CD4-positive, alpha-beta T cell (primary cell): Measurements from ENCODE around the gene PTX4. TPM values are rescaled to one million over a fixed set of nuclear protein-coding genes. Genes with fewer than 3 reads are reported as not detected.
"Not testable (repeated sequence)": the region's sequence is repeated elsewhere in the genome, so short reads cannot be mapped to it uniquely, and the experiment has no call there.

Experiments
- ATAC-seq: fragments of 200-7000 bp; cut with Tn5 transposase; one replicate; pipeline ENCODE4 v1.10.0; 2022; ENCODE audit warnings: mild to moderate bottlenecking; ENCODE audit not compliant: poor library complexity
- CTCF ChIA-PET: fragments of 350-600 bp; sonication (Branson Sonifier 250); formaldehyde crosslinking; loops from one replicate; lab custom pipeline; 2021; ENCODE audit warnings: antibody characterized with exemption, inconsistent platforms; lab: Charles Lee
- POLR2A ChIA-PET: fragments of 350-600 bp; sonication (Branson Sonifier 250); formaldehyde crosslinking; loops from one replicate; lab custom pipeline; 2021; ENCODE audit warnings: antibody characterized with exemption, inconsistent platforms; lab: Charles Lee
- DNase-seq, 14 experiments: peaks; one replicate each; pipeline ENCODE4 v3.0.0-alpha.2; 2013 to 2020; ENCODE audit warnings: mixed read lengths in 2 of 14
- H3K27ac ChIP-seq, 2 donors: one replicate each; pipeline versions ENCODE4 v1.5.1 to v1.7.0; 2013; ENCODE audit warnings: low read length in 2 of 2, low read depth in 1 of 2, mild to moderate bottlenecking in 1 of 2
- H3K27me3 ChIP-seq, 2 experiments: 1 replicate in 1 of 2; 2 replicates in 1 of 2; pipeline versions ENCODE4 v1.6.1 to v1.7.0; 2013; ENCODE audit warnings: low read length in 2 of 2, control low read depth in 1 of 2, mild to moderate bottlenecking in 1 of 2, moderate library complexity in 1 of 2; ENCODE audit not compliant: insufficient read depth in 2 of 2, control insufficient read depth in 1 of 2
- H3K36me3 ChIP-seq: one replicate; pipeline ENCODE4 v1.6.1; 2013; ENCODE audit warnings: low read length, control low read depth; ENCODE audit not compliant: insufficient read depth
- H3K4me1 ChIP-seq: one replicate; pipeline ENCODE4 v1.6.1; 2013; ENCODE audit warnings: low read length, control low read depth; ENCODE audit not compliant: insufficient read depth
- H3K4me3 ChIP-seq: one replicate; pipeline ENCODE4 v1.5.1; 2013; ENCODE audit warnings: mild to moderate bottlenecking, low read length, moderate library complexity
- H3K9me3 ChIP-seq, 2 experiments: 1 replicate in 1 of 2; 2 replicates in 1 of 2; pipeline versions ENCODE4 v1.6.1 to v1.7.0; 2013; ENCODE audit warnings: low read length in 2 of 2, mild to moderate bottlenecking in 2 of 2, control low read depth in 1 of 2, moderate library complexity in 1 of 2; ENCODE audit not compliant: control insufficient read depth in 1 of 2, insufficient read depth in 1 of 2
- H3K27ac Mint-ChIP-seq: one replicate; pipeline ENCODE4 v1.8.0; 2020; ENCODE audit warnings: mixed read lengths
- H3K27me3 Mint-ChIP-seq: one replicate; pipeline ENCODE4 v1.8.0; 2021; ENCODE audit warnings: mixed read lengths
- H3K36me3 Mint-ChIP-seq: one replicate; pipeline ENCODE4 v1.8.0; 2021; ENCODE audit warnings: low read depth, mixed read lengths
- H3K4me1 Mint-ChIP-seq: one replicate; pipeline ENCODE4 v1.8.0; 2021; ENCODE audit warnings: low read depth, mixed read lengths
- H3K4me3 Mint-ChIP-seq: one replicate; pipeline ENCODE4 v1.8.0; 2020; ENCODE audit warnings: mild to moderate bottlenecking, mixed read lengths
- H3K9me3 Mint-ChIP-seq: one replicate; pipeline ENCODE4 v1.8.0; 2020; ENCODE audit warnings: mixed read lengths
- CTCF ChIP-seq: fragments of 200-600 bp; IDR thresholded peaks from one replicate; pipeline ENCODE4 v1.8.0; 2022; ENCODE audit warnings: antibody characterized with exemption, mild to moderate bottlenecking
- intact Hi-C, 2 experiments: fragments of 100-400 bp; cut with DNase I in 1 of 2; cut with micrococcal nuclease in 1 of 2; formaldehyde crosslinking; loops; one replicate each; pipeline versions ENCODE4 v1.15.1 to v1.9.0; 2023 to 2025; cut with DNase I, micrococcal nuclease
- total RNA-seq, 174 experiments: library from RNA in 2 of 174; stranded (reverse) in 2 of 174; gene quantifications; one replicate each; pipeline ENCODE4 v1.2.3 and lab custom pipeline; 2021 to 2026

PTX4 gene
- total RNA-seq, 2 experiments from 2014 or later, result not detected

- H3K9me3 ChIP-seq, result peaks cover 0 to 7% of the 10 kb centered on the region in 2 experiments
- Mint-ChIP-seq H3K27me3 (no peaks in the 10 kb centered on the region), H3K4me3 (no peak overlapping the region), H3K27ac (no peak overlapping the region), H3K4me1 (no peaks in the 10 kb centered on the region), H3K36me3 (no peaks in the 10 kb centered on the region), H3K9me3 (no peaks in the 10 kb centered on the region)
- no peak overlapping the region for H3K4me3 ChIP-seq
- no peak overlapping the region for H3K27ac ChIP-seq
- ATAC-seq (no peak), DNase-seq (no peak)
- no peaks in the 10 kb centered on the region for H3K36me3 ChIP-seq
- ChIA-PET CTCF (no interaction called here), POLR2A (interaction anchor here (0.6 kb wide), 1 partner anchor 49 kb away, joined by 3 read pairs; no protein-coding TSS in a partner anchor)
- H3K27me3 ChIP-seq, result no peaks in the 10 kb centered on the region
- TF ChIP-seq CTCF, result no peak
- intact Hi-C loops, result no loop called here
- H3K4me1 ChIP-seq, result no peaks in the 10 kb centered on the region
These were observed 2.0 kb downstream of the PTX4 start for GRCh38 chr16:1486551-1487390.

GRCh38 chr16:1485847-1486496 is 2.8 kb downstream of the PTX4 start:
- DNase-seq (no peak), ATAC-seq (no peak)
- no peak for TF ChIP-seq CTCF
- intact Hi-C loops, result no loop called here
- Histone ChIP-seq H3K4me3 (no peak overlapping the region), H3K4me1 (no peaks in the 10 kb centered on the region), H3K36me3 (no peaks in the 10 kb centered on the region), H3K9me3 (peaks cover 0 to 7% of the 10 kb centered on the region in 2 experiments), H3K27ac (no peak overlapping the region), H3K27me3 (no peaks in the 10 kb centered on the region)
- Mint-ChIP-seq H3K27ac (no peak overlapping the region), H3K4me3 (no peak overlapping the region), H3K36me3 (no peaks in the 10 kb centered on the region), H3K27me3 (no peaks in the 10 kb centered on the region), H3K9me3 (no peaks in the 10 kb centered on the region), H3K4me1 (no peaks in the 10 kb centered on the region)
- POLR2A ChIA-PET, result no interaction called here
- CTCF ChIA-PET, result no interaction called here

- Mint-ChIP-seq H3K9me3 (no peaks in the 10 kb centered on the region), H3K36me3 (no peaks in the 10 kb centered on the region), H3K27me3 (no peaks in the 10 kb centered on the region), H3K4me3 (no peak overlapping the region), H3K27ac (no peak overlapping the region), H3K4me1 (no peaks in the 10 kb centered on the region)
- ChIA-PET CTCF (no interaction called here), POLR2A (no interaction called here)
- Histone ChIP-seq H3K27ac (no peak overlapping the region), H3K4me1 (no peaks in the 10 kb centered on the region), H3K36me3 (no peaks in the 10 kb centered on the region), H3K4me3 (no peak overlapping the region), H3K9me3 (peaks cover 0 to 7% of the 10 kb centered on the region in 2 experiments), H3K27me3 (no peaks in the 10 kb centered on the region)
- ATAC-seq (no peak), DNase-seq (no peak)
- intact Hi-C loops, result no loop called here
- no peak for TF ChIP-seq CTCF
These were observed 6.6 kb downstream of the PTX4 start for GRCh38 chr16:1481906-1482835.

- H3K27me3 Mint-ChIP-seq, H3K27ac Mint-ChIP-seq, ATAC-seq, H3K4me3 Mint-ChIP-seq, H3K9me3 ChIP-seq, CTCF ChIA-PET, H3K27ac ChIP-seq, H3K27me3 ChIP-seq, DNase-seq, H3K36me3 Mint-ChIP-seq, H3K9me3 Mint-ChIP-seq, H3K4me3 ChIP-seq, H3K36me3 ChIP-seq: not testable (repeated sequence)
- intact Hi-C loops, result loop anchor here (5.0 to 10.0 kb wide), 5 partner anchors 54 to 566 kb away; partner anchors contain the start of genes CRAMP1 (in 1 of the 2), IFT140 (in 1 of the 2), NTHL1 (in 1 of the 2) and TMEM204 (in 1 of the 2)
- POLR2A ChIA-PET, result interaction anchor here (0.6 to 1.3 kb wide), 3 partner anchors 55 to 129 kb away, joined by 3 read pairs; partner anchors contain the start of gene TMEM204
- H3K4me1 ChIP-seq, result peaks cover 12% of the 10 kb centered on the region
- H3K4me1 Mint-ChIP-seq, result peaks cover 12% of the 10 kb centered on the region
These were observed 9.8 kb downstream of the PTX4 start for GRCh38 chr16:1478937-1479336.
